ENCODE data around the gene PHTF1. TPM values are rescaled to one million over a fixed set of nuclear protein-coding genes. Genes with fewer than 3 reads are reported as not detected.
"Not testable (repeated sequence)": the region's sequence is repeated elsewhere in the genome, so short reads cannot be mapped to it uniquely, and the experiment has no call there.

Gene PHTF1
- total and polyA plus RNA-seq, 8 donors = 4.6 to 12.9 (median 6.3) TPM

GRCh38 chr1:113760102-113761080 is 1.1 kb upstream of the PHTF1 start:
- peak overlapping the region in 2 of 4 donors; percentile 94 to 98 for H3K4me3 ChIP-seq
- intact Hi-C loops (cut with DNase I) = no loop called here
- no peak for TF ChIP-seq CTCF (IDR thresholded peaks at IDR 0.05)
- no peaks in the 10 kb centered on the region for H3K9me3 ChIP-seq
- peaks cover 0 to 11% (median 7%) of the 10 kb centered on the region in 3 donors for H3K4me1 ChIP-seq
- no peaks in the 10 kb centered on the region for H3K27me3 ChIP-seq
- ATAC-seq (no peak), DNase-seq (peak in 1 of 6 donors; percentile 14), FAIRE-seq (no peak)
- WGBS, 2 donors = 67 to 70% methylated on average over 23 of the region's 23 CpGs
- peak overlapping the region; percentile 87 to 93 (median 91) for H3K27ac ChIP-seq
- no peaks in the 10 kb centered on the region for H3K36me3 ChIP-seq

- no peaks in the 10 kb centered on the region for H3K36me3 ChIP-seq
- H3K4me3 ChIP-seq = peak overlapping the region; percentile 78 to 99 (median 96)
- intact Hi-C loops (cut with DNase I) = no loop called here
- ATAC-seq (peak; percentile 74 to 84 (median 78)), DNase-seq (peak; percentile 67 to 90 (median 78)), FAIRE-seq (no peak)
- peaks cover 0 to 11% (median 7%) of the 10 kb centered on the region in 3 donors for H3K4me1 ChIP-seq
- no peak for TF ChIP-seq CTCF (IDR thresholded peaks at IDR 0.05)
- H3K27me3 ChIP-seq = no peaks in the 10 kb centered on the region
- peak overlapping the region; percentile 87 to 93 (median 91) for H3K27ac ChIP-seq
- H3K9me3 ChIP-seq = no peaks in the 10 kb centered on the region
- 0% methylated on average over 55 of the region's 55 CpGs for WGBS, 2 donors
These were observed 504 bp downstream of the PHTF1 start for GRCh38 chr1:113758631-113759332.

GRCh38 chr1:113756461-113756860 is 2.8 kb downstream of the PHTF1 start:
- Histone ChIP-seq H3K36me3 (no peaks in the 10 kb centered on the region), H3K9me3 (no peaks in the 10 kb centered on the region)
- intact Hi-C loops (cut with DNase I) = no loop called here

GRCh38 chr1:113753333-113753732 is 6.0 kb downstream of the PHTF1 start:
- H3K27me3 ChIP-seq; H3K9me3 ChIP-seq; H3K36me3 ChIP-seq; H3K4me3 ChIP-seq; intact Hi-C loops (cut with DNase I); FAIRE-seq; DNase-seq; ATAC-seq; H3K27ac ChIP-seq: not testable (repeated sequence)
- peaks cover 0 to 11% (median 7%) of the 10 kb centered on the region in 3 donors for H3K4me1 ChIP-seq
- 95 to 97% methylated on average over 6 of the region's 6 CpGs for WGBS, 2 donors

More at GRCh38 chr1:113756461-113756860, 2.8 kb downstream of the PHTF1 start:
- DNase-seq = no peak
- no peak for TF ChIP-seq CTCF (IDR thresholded peaks at IDR 0.05)
- Histone ChIP-seq H3K27ac (no peak overlapping the region), H3K4me3 (no peak overlapping the region), H3K4me1 (peaks cover 0 to 11% (median 7%) of the 10 kb centered on the region in 3 donors), H3K27me3 (no peaks in the 10 kb centered on the region)
- no peak for ATAC-seq
- 87 to 97% methylated on average over 1 of the region's 1 CpG for WGBS, 2 donors
- no peak for FAIRE-seq

GRCh38 chr1:113751516-113751915 is 7.8 kb downstream of the PHTF1 start:
- WGBS, 2 donors = 91 to 92% methylated on average over 1 of the region's 1 CpG
- intact Hi-C loops (cut with DNase I) = no loop called here
- peaks cover 0 to 2% (median 0%) of the 10 kb centered on the region in 3 donors for H3K4me1 ChIP-seq
- no peaks in the 10 kb centered on the region for H3K36me3 ChIP-seq
- FAIRE-seq (no peak), ATAC-seq (no peak), DNase-seq (no peak)
- H3K27ac ChIP-seq = no peak overlapping the region
- H3K27me3 ChIP-seq = no peaks in the 10 kb centered on the region
- no peaks in the 10 kb centered on the region for H3K9me3 ChIP-seq
- TF ChIP-seq CTCF (IDR thresholded peaks at IDR 0.05) = no peak
- H3K4me3 ChIP-seq = no peak overlapping the region
